Stimulated activated CD8-positive, alpha-beta memory T cell treated with anti-CD3 and anti-CD28 coated beads, Interleukin-2, amount 100 ng/mL, for 1 hour (primary cell): ENCODE results near the gene DDX6.
A peak's percentile ranks its signal among the peaks of the same experiment; 100 is the strongest.

Source experiments
- DNase-seq, 2 donors: peaks; one replicate each; pipeline ENCODE4 v3.0.0-alpha.2; 2020; ENCODE audit warnings: low read depth in 2 of 2

Gene DDX6

GRCh38 chr11:118705111-118705741 lies 85.7 kb downstream of the DDX6 start:
- no peak for DNase-seq

- no peak for DNase-seq
Measured at GRCh38 chr11:118703563-118704106, 87.3 kb downstream of the DDX6 start.

- peak; percentile 35 to 37 for DNase-seq
Measured at GRCh38 chr11:118699506-118700220, 91.3 kb downstream of the DDX6 start.
